Fibroblast of the aortic adventitia (primary cell): ENCODE results near the gene NEDD4L. TPM values are rescaled to one million over a fixed set of nuclear protein-coding genes. Genes with fewer than 3 reads are reported as not detected.

Source experiments
- DNase-seq: peaks from one replicate; pipeline ENCODE4 v3.0.0-alpha.2; 2010; ENCODE audit warnings: low read depth
- H3K4me3 ChIP-seq: 2 replicates; pipeline ENCODE4 v1.5.1; 2011; ENCODE audit warnings: low read depth, mild to moderate bottlenecking, control low read depth, low read length, moderate library complexity
- total RNA-seq: library from RNA; depleted of rRNA; stranded (reverse); fragments of >200 nt; gene quantifications from 2 replicates; pipeline ENCODE4 v1.2.3, GENCODE V29; 2012; ENCODE audit warnings: low replicate concordance
- TF ChIP-seq, protein P1 (sequence below): IDR thresholded peaks from 2 replicates; pipeline ENCODE4 v1.5.1; 2011; ENCODE audit warnings: mild to moderate bottlenecking, low read length, control low read depth, inconsistent platforms; ENCODE audit not compliant: insufficient read depth

The NEDD4L gene
- total RNA-seq, 1 donor, result 22.2 TPM

DNA sequence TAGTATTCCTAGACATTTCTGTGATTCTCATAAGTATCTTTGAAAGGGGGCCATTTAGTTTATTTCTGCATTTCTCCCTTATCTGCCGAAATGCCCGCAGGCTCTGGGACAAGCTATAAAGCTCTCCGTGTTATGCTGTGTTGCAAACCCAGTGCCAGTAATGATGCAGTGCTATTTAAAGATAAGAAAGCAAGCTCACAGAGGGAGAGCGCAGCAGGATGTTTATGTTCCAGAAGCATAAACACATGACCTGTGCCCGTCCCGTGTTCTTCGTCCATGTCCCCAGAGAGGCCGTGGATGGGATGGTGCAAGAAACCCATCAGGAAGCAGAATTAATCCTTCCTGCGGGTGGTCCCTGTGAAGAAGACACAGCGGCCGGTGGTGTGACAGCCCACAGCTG lies 99.4 kb downstream of the NEDD4L start:
- TF ChIP-seq, protein P1, sequence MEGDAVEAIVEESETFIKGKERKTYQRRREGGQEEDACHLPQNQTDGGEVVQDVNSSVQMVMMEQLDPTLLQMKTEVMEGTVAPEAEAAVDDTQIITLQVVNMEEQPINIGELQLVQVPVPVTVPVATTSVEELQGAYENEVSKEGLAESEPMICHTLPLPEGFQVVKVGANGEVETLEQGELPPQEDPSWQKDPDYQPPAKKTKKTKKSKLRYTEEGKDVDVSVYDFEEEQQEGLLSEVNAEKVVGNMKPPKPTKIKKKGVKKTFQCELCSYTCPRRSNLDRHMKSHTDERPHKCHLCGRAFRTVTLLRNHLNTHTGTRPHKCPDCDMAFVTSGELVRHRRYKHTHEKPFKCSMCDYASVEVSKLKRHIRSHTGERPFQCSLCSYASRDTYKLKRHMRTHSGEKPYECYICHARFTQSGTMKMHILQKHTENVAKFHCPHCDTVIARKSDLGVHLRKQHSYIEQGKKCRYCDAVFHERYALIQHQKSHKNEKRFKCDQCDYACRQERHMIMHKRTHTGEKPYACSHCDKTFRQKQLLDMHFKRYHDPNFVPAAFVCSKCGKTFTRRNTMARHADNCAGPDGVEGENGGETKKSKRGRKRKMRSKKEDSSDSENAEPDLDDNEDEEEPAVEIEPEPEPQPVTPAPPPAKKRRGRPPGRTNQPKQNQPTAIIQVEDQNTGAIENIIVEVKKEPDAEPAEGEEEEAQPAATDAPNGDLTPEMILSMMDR, result no peak
- H3K4me3 ChIP-seq, result no peak overlapping the region
- peak; percentile 30 for DNase-seq

DNA sequence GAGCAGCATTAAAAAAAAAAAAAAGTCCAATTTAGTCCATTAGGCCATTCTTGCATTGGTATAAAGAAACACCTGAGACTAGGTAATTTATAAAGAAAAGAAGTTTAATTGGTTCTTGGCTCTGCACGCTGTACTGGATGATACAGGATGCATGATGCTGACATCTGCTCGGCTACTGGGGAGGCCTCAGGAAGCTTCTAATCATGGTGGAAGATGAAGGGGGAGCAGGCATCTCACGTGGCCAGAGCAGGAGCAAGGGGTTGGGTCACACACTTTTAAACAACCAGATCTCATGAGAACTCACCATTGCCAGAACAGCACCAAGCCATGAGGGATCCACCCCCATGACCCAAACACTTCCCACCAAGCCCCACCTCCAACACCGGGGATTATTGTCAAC lies 100.1 kb downstream of the NEDD4L start:
- H3K4me3 ChIP-seq, result no peak overlapping the region
- no peak for DNase-seq
- TF ChIP-seq, protein P1, result no peak

DNA sequence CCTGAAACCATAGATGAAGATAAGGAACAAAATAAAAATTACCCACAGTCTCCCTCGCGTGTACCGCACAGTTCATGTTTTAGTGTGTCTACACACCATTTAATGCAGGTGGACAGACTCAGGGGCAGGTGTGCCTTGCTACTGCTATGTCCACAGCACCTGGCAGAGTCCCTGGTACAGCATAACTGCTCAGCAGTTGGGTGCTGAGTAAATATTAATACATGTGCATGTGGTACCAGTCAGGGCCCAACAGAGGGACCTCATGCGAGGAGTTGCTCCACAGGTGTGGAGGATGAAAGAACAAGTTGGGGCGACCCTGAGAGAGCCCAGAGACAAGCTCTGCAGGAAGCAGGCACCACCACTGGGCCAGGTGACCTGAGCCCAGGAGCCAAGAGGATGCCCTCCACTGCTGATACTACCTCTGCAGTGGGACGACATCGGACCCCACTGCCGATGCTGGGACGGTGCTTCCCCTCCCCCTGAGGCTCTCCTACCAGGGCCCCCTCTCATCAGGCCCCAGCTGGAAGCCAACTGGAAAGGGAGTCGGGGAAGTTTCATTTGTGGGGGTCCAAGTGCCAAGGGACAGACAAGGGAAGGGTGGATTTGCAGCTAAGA lies 100.8 kb downstream of the NEDD4L start:
- TF ChIP-seq, protein P1, result no peak
- no peak for DNase-seq
- H3K4me3 ChIP-seq, result no peak overlapping the region

DNA sequence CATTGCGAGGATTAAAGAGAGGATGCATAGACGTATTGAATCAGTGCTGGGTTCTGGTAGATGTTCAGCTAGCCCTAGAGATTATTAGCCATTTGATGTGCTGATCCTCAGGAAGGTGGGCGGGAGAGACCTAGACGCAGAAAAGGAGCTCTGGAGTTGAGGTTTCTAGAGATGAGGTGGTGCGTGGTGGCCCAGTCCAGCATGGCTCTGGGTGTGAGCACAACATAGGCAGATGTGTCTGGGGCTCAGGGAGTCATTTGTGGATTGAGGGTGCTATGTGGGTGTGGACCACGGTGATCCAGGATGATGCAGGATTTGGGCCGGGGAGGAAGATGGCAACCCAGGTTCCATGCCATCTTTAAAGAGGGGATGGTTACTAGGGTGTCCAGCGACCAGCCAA lies 102.1 kb downstream of the NEDD4L start:
- TF ChIP-seq, protein P1, result no peak
- DNase-seq, result no peak
- H3K4me3 ChIP-seq, result no peak overlapping the region

DNA sequence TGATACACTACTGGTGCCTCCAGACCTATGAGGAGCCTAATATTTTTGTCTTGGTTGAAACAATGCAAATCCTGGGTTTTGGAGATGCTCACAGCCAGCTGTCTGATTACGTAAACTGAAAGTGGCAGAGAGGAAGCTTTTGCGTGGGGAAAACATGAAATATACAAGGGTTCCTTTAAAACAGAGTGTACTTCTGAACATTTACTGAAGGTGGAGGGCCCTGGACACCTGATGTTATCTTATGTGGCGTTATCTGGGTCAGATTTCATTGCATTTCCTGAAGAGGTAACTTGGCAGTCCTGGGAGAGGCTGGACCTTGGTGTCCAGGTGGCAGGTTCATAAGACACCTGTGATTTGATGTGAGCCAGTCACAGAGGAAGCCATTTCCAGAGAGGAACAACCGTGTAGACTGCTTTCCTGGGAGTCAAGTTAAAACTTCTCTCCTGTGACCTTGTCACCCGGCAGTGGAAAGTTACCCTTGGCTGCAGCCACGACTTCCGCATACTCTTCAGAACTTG lies 105.0 kb downstream of the NEDD4L start:
- no peak for DNase-seq
- TF ChIP-seq, protein P1, result no peak

DNA sequence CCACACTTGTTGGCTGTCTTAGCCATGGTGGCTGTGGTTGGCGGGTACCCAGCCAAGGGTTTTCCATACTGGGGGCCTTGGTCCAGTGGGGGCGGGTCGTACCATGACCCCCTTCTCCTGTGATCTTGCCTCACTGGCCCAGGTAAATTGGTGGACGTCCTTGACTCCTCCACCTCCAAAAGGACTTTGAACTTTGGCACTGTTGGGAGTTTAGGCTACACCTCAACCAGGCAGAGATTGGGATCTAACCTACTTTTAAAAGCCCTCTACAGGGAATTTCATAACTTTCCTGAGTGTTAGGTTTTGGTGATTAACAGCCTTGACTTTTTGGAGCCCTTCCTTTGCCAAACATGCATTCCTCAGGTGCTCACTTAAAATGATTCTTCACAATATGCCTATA lies 106.7 kb downstream of the NEDD4L start:
- H3K4me3 ChIP-seq, result no peak overlapping the region
- no peak for DNase-seq
- TF ChIP-seq, protein P1, result no peak

More for the DNA sequence above, 105.0 kb downstream of the NEDD4L start:
- H3K4me3 ChIP-seq, result no peak overlapping the region

DNA sequence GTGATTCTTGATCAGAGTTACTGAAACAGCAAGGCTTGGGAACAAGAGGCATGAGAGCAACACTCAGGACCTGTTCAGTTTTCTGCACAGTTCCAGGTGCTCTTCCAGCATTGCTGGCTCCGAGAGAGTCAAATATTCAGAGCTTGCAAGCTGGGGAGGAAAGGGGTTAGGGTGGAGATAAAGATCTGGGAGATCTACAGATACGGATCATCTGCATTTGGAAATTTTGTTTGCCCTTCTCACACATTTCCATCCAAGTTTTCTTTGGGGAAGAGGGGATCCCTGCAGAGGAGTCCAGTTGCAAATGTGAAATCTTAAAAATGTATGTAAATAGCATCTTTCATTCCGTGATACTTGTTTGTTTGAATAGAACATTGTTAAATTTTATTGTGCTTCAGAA lies 108.2 kb downstream of the NEDD4L start:
- no peak for DNase-seq
- TF ChIP-seq, protein P1, result no peak
- no peak overlapping the region for H3K4me3 ChIP-seq
